ENCODE results near the gene GABBR2.

DNA sequence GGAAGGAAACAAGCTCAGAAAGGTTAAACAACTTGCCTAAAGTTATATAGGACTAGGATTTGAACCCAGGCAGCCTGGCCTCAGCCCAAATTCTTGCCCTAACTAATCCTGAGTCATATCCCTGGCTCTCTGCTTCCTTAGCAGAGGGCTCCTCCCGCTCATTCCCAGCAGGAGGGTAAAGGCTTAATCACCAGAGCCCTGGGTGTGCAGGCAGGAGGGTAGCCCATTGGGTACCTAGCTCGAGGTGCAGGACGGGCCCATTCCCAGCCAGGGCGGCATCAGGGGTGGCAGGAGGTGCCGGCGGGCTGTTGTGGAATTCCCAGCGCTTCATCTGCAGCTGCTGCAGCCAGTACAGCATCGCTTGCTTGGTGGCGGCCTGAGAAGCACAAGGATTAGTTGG is 457.2 kb downstream of the GABBR2 start:
- TF ChIP-seq GATA2 (IDR thresholded peaks at IDR 0.05; ENCODE audit: low read depth, low read length) (no peak), GATA3 (IDR thresholded peaks at IDR 0.05; ENCODE audit: low read depth, low read length) (no peak)
